Activated naive CD4-positive, alpha-beta T cell treated with anti-CD3 and anti-CD28 coated beads, Interleukin-2, amount 50 U/mL, for 24 hours (primary cell): Measurements from ENCODE around the gene RIPOR3.

Source experiments
- H3K27ac Mint-ChIP-seq: one replicate; pipeline ENCODE4 v1.8.0; 2021; ENCODE audit warnings: mild to moderate bottlenecking, mixed read lengths
- H3K27me3 Mint-ChIP-seq: one replicate; pipeline ENCODE4 v1.8.0; 2021; ENCODE audit warnings: mixed read lengths
- H3K36me3 Mint-ChIP-seq: one replicate; pipeline ENCODE4 v1.8.0; 2021; ENCODE audit warnings: mixed read lengths
- H3K4me1 Mint-ChIP-seq: one replicate; pipeline ENCODE4 v1.8.0; 2021; ENCODE audit warnings: mixed read lengths
- H3K4me3 Mint-ChIP-seq: one replicate; pipeline ENCODE4 v1.8.0; 2021; ENCODE audit warnings: mild to moderate bottlenecking, mixed read lengths
- H3K9me3 Mint-ChIP-seq: one replicate; pipeline ENCODE4 v1.8.0; 2021; ENCODE audit warnings: mixed read lengths

Gene RIPOR3

GRCh38 chr20:50727792-50728485, 36.6 kb upstream of the RIPOR3 start:
- Mint-ChIP-seq H3K9me3 (no peaks in the 10 kb centered on the region), H3K27me3 (no peaks in the 10 kb centered on the region), H3K36me3 (no peaks in the 10 kb centered on the region), H3K4me3 (no peak overlapping the region), H3K4me1 (peaks cover 16% of the 10 kb centered on the region), H3K27ac (no peak overlapping the region)

- Mint-ChIP-seq H3K4me1 (peaks cover 9% of the 10 kb centered on the region), H3K9me3 (no peaks in the 10 kb centered on the region), H3K27ac (no peak overlapping the region), H3K36me3 (no peaks in the 10 kb centered on the region), H3K4me3 (no peak overlapping the region), H3K27me3 (no peaks in the 10 kb centered on the region)
Observed at GRCh38 chr20:50726955-50727791, 35.8 kb upstream of the RIPOR3 start.

- H3K9me3 Mint-ChIP-seq: no peaks in the 10 kb centered on the region
- no peak overlapping the region for H3K27ac Mint-ChIP-seq
- H3K4me3 Mint-ChIP-seq: no peak overlapping the region
- H3K27me3 Mint-ChIP-seq: no peaks in the 10 kb centered on the region
- H3K4me1 Mint-ChIP-seq: peaks cover 9% of the 10 kb centered on the region
- H3K36me3 Mint-ChIP-seq: no peaks in the 10 kb centered on the region
Observed at GRCh38 chr20:50725724-50726005, 34.3 kb upstream of the RIPOR3 start.

GRCh38 chr20:50724851-50725723, 33.7 kb upstream of the RIPOR3 start:
- no peaks in the 10 kb centered on the region for H3K27me3 Mint-ChIP-seq
- no peak overlapping the region for H3K27ac Mint-ChIP-seq
- H3K9me3 Mint-ChIP-seq: no peaks in the 10 kb centered on the region
- H3K4me3 Mint-ChIP-seq: no peak overlapping the region
- no peaks in the 10 kb centered on the region for H3K36me3 Mint-ChIP-seq
- peaks cover 5% of the 10 kb centered on the region for H3K4me1 Mint-ChIP-seq

- peaks cover 5% of the 10 kb centered on the region for H3K4me1 Mint-ChIP-seq
- H3K36me3 Mint-ChIP-seq: no peaks in the 10 kb centered on the region
- H3K27me3 Mint-ChIP-seq: no peaks in the 10 kb centered on the region
- H3K4me3 Mint-ChIP-seq: no peak overlapping the region
- no peak overlapping the region for H3K27ac Mint-ChIP-seq
- no peaks in the 10 kb centered on the region for H3K9me3 Mint-ChIP-seq
Observed at GRCh38 chr20:50724112-50724725, 32.9 kb upstream of the RIPOR3 start.

GRCh38 chr20:50723672-50724071, 32.3 kb upstream of the RIPOR3 start:
- no peak overlapping the region for H3K4me3 Mint-ChIP-seq
- H3K27me3 Mint-ChIP-seq: no peaks in the 10 kb centered on the region
- no peaks in the 10 kb centered on the region for H3K9me3 Mint-ChIP-seq
- H3K36me3 Mint-ChIP-seq: no peaks in the 10 kb centered on the region
- peaks cover 5% of the 10 kb centered on the region for H3K4me1 Mint-ChIP-seq
- H3K27ac Mint-ChIP-seq: no peak overlapping the region

- Mint-ChIP-seq H3K27me3 (no peaks in the 10 kb centered on the region), H3K9me3 (no peaks in the 10 kb centered on the region), H3K4me3 (no peak overlapping the region), H3K36me3 (no peaks in the 10 kb centered on the region), H3K4me1 (peaks cover 5% of the 10 kb centered on the region), H3K27ac (no peak overlapping the region)
Observed at GRCh38 chr20:50722424-50723155, 31.2 kb upstream of the RIPOR3 start.

- no peaks in the 10 kb centered on the region for H3K27me3 Mint-ChIP-seq
- peaks cover 4% of the 10 kb centered on the region for H3K4me1 Mint-ChIP-seq
- H3K36me3 Mint-ChIP-seq: no peaks in the 10 kb centered on the region
- no peak overlapping the region for H3K4me3 Mint-ChIP-seq
- H3K27ac Mint-ChIP-seq: no peak overlapping the region
- no peaks in the 10 kb centered on the region for H3K9me3 Mint-ChIP-seq
Observed at GRCh38 chr20:50721881-50722281, 30.5 kb upstream of the RIPOR3 start.

GRCh38 chr20:50720582-50720981, 29.2 kb upstream of the RIPOR3 start:
- H3K4me1 Mint-ChIP-seq: no peaks in the 10 kb centered on the region
- H3K4me3 Mint-ChIP-seq: no peak overlapping the region
- no peak overlapping the region for H3K27ac Mint-ChIP-seq
- no peaks in the 10 kb centered on the region for H3K9me3 Mint-ChIP-seq
- H3K36me3 Mint-ChIP-seq: no peaks in the 10 kb centered on the region
- no peaks in the 10 kb centered on the region for H3K27me3 Mint-ChIP-seq

- Mint-ChIP-seq H3K36me3 (no peaks in the 10 kb centered on the region), H3K27me3 (no peaks in the 10 kb centered on the region), H3K9me3 (no peaks in the 10 kb centered on the region), H3K4me3 (no peak overlapping the region), H3K27ac (no peak overlapping the region), H3K4me1 (no peaks in the 10 kb centered on the region)
Observed at GRCh38 chr20:50720026-50720425, 28.7 kb upstream of the RIPOR3 start.

- no peak overlapping the region for H3K4me3 Mint-ChIP-seq
- H3K36me3 Mint-ChIP-seq: no peaks in the 10 kb centered on the region
- no peaks in the 10 kb centered on the region for H3K27me3 Mint-ChIP-seq
- H3K4me1 Mint-ChIP-seq: no peaks in the 10 kb centered on the region
- H3K9me3 Mint-ChIP-seq: no peaks in the 10 kb centered on the region
- H3K27ac Mint-ChIP-seq: no peak overlapping the region
Observed at GRCh38 chr20:50719328-50719727, 28.0 kb upstream of the RIPOR3 start.

GRCh38 chr20:50717974-50718761, 26.8 kb upstream of the RIPOR3 start:
- Mint-ChIP-seq H3K27me3 (peaks cover 5% of the 10 kb centered on the region), H3K36me3 (no peaks in the 10 kb centered on the region), H3K9me3 (no peaks in the 10 kb centered on the region), H3K27ac (no peak overlapping the region), H3K4me3 (no peak overlapping the region), H3K4me1 (no peaks in the 10 kb centered on the region)

GRCh38 chr20:50717312-50717711, 26.0 kb upstream of the RIPOR3 start:
- Mint-ChIP-seq H3K27me3 (peaks cover 5% of the 10 kb centered on the region), H3K4me1 (no peaks in the 10 kb centered on the region), H3K36me3 (no peaks in the 10 kb centered on the region), H3K27ac (no peak overlapping the region), H3K4me3 (no peak overlapping the region), H3K9me3 (no peaks in the 10 kb centered on the region)

- no peak overlapping the region for H3K4me3 Mint-ChIP-seq
- H3K4me1 Mint-ChIP-seq: no peaks in the 10 kb centered on the region
- H3K9me3 Mint-ChIP-seq: no peaks in the 10 kb centered on the region
- peaks cover 8% of the 10 kb centered on the region for H3K27me3 Mint-ChIP-seq
- H3K36me3 Mint-ChIP-seq: no peaks in the 10 kb centered on the region
- no peak overlapping the region for H3K27ac Mint-ChIP-seq
Observed at GRCh38 chr20:50716518-50716917, 25.2 kb upstream of the RIPOR3 start.
